ENCODE measurements around the gene ZNRF4. TPM values are rescaled to one million over a fixed set of nuclear protein-coding genes. Genes with fewer than 3 reads are reported as not detected.

Gene ZNRF4
- total and polyA plus RNA-seq, 2 donors (not counting 3 experiments of a cell fraction or from before 2014, with no cell fraction given): not detected

DNA sequence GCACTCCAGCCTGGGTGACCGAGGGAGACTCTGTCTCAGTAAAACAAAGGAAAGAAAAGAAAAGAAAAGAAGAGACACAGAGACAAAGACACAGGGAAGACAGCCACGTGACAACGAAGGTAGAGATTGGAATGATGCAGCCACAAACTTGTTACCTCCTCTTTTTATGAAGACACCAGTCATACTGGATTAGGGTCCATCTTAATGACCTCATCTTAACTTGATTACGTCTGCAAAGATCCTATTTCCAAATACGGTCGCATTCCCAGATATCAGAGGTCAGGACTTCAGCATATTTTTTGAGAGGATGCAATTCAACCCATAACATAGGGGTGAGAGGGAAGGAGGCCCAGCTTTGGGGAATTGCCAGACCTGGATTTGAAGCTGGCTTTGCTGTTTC, 4.1 kb downstream of the ZNRF4 start:
- H4K20me1 ChIP-seq (replicated peaks; ENCODE audit: control insufficient read depth, extremely low read depth, insufficient read depth, low read length): no peaks in the 10 kb centered on the region
- H3K4me2 ChIP-seq (ENCODE audit: insufficient read depth, low read length): no peak overlapping the region
- no peak overlapping the region for H2AFZ ChIP-seq (ENCODE audit: low read depth, low read length)
- no peak overlapping the region for H3K9ac ChIP-seq (replicated peaks; ENCODE audit: extremely low read depth, insufficient read depth, low read length)
- H3K79me2 ChIP-seq (ENCODE audit: control insufficient read depth, insufficient read depth, low read length): no peaks in the 10 kb centered on the region
- TF ChIP-seq EZH2 (IDR thresholded peaks at IDR 0.05; ENCODE audit: borderline replicate concordance, low read depth, low read length, severe bottlenecking): no peak
- TF ChIP-seq MYC (IDR thresholded peaks at IDR 0.05; ENCODE audit: low read depth, low read length): no peak
- TF ChIP-seq, protein P1, sequence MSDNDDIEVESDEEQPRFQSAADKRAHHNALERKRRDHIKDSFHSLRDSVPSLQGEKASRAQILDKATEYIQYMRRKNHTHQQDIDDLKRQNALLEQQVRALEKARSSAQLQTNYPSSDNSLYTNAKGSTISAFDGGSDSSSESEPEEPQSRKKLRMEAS (IDR thresholded peaks at IDR 0.05; ENCODE audit: insufficient read depth, insufficient read length): no peak
- no peak for TF ChIP-seq GATA2 (IDR thresholded peaks at IDR 0.05; ENCODE audit: insufficient read depth, insufficient read length, low read depth, low read length)
- TF ChIP-seq POLR2AphosphoS5 (IDR thresholded peaks at IDR 0.05; ENCODE audit: insufficient read depth, low read depth, low read length): no peak
- TF ChIP-seq FOS (IDR thresholded peaks at IDR 0.05; ENCODE audit: borderline replicate concordance, insufficient read depth, low read length): no peak
- TF ChIP-seq POLR2A (IDR thresholded peaks at IDR 0.05; ENCODE audit: low read depth, low read length): no peak
- no peak for TF ChIP-seq CTCF (IDR thresholded peaks at IDR 0.05; ENCODE audit: extremely low read depth in 1 of 2, insufficient read depth in 1 of 2, low read depth in 1 of 2, low read length in 2 of 2)
- TF ChIP-seq JUN (IDR thresholded peaks at IDR 0.05; ENCODE audit: borderline replicate concordance, insufficient read depth, insufficient read length, low read depth): no peak
- no peaks in the 10 kb centered on the region for H3K4me1 ChIP-seq (ENCODE audit: control insufficient read depth, extremely low read depth, insufficient read depth, low read length)
- BruUV-seq (replicated peaks): no TSS peak
- no peaks in the 10 kb centered on the region for H3K9me3 ChIP-seq (replicated peaks; ENCODE audit: control insufficient read depth, insufficient read depth, low read length)
- FAIRE-seq (no peak), DNase-seq (ENCODE audit: low read depth, low spot score) (no peak)
- intact Hi-C loops (cut with micrococcal nuclease): no loop called here
- CTCF ChIA-PET: no interaction called here
- H3K4me3 ChIP-seq (replicated peaks in 1 of 3; ENCODE audit: insufficient read depth in 1 of 3, low read depth in 1 of 3, low read length in 3 of 3): no peak overlapping the region
- H3K27ac ChIP-seq (ENCODE audit: insufficient read depth, low read depth, low read length): no peak overlapping the region
- H3K9me1 ChIP-seq (replicated peaks; ENCODE audit: control insufficient read depth, extremely low read depth, insufficient read depth, low read length): no peaks in the 10 kb centered on the region
- H3K36me3 ChIP-seq (ENCODE audit: control insufficient read depth in 2 of 2, extremely low read depth in 1 of 2, insufficient read depth in 2 of 2, low read length in 2 of 2): no peaks in the 10 kb centered on the region
- H3K27me3 ChIP-seq (ENCODE audit: control insufficient read depth in 2 of 2, insufficient read depth in 2 of 2, low read length in 2 of 2): no peaks in the 10 kb centered on the region
- dilution Hi-C loops (cut with MboI; ENCODE audit: extremely low pct_ligation_motif_present, low sequenced_read_pairs): no loop called here
- POLR2A ChIA-PET: no interaction called here
